Measurements from ENCODE around the gene LMF1.

LMF1 gene

DNA sequence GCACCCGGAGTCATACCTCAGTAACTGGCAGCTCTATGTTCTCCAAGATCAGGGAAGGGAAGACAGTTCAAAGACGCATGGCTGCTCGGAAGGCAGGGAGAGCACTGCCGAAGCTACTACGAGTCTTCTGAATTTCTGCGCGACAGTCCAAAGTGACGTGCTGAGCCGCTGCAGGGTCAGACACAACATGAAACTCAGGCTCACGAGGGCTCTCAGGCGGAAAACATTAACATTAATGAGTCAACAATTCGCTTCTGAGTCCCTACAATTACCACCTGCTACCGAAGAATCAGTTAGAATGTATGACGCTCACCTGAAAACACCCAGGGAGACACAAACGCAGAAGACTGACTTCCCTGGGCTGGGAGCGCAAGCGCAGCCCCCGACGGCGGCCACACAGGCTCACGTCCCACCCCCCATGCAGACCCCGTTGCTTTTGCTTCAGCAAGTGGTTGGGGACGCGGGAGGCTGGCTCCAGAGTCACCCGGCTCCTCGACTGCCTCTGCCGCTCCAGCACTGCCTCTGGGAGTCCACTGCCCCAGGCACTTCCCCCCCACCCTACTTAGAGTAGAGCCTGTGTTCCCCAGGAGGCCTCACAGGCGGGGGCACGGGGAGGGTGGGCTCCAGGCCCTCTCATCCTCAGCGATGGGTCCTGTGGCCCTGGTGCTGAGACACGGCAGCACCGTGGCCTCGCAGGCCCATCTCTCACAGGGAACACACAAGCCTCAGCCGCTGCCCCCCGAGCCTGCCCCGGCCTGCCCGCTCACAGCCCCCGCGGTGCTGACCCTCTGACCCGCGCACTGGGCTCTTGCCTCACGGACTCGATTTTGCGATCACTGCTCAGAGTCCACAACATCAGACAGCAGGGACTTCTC, 38.9 kb downstream of the LMF1 start:
- H3K4me3 ChIP-seq (ENCODE audit: insufficient read depth, low read depth, low read length, poor library complexity, severe bottlenecking) = no peak overlapping the region
- H3K27me3 ChIP-seq (replicated peaks; ENCODE audit: control insufficient read depth, insufficient read depth, low read length, poor library complexity, severe bottlenecking) = no peaks in the 10 kb centered on the region
- H3K27ac ChIP-seq (ENCODE audit: insufficient read depth, low read length, poor library complexity, severe bottlenecking) = no peak overlapping the region
- no peak for DNase-seq
- H3K36me3 ChIP-seq (ENCODE audit: control insufficient read depth, insufficient read depth, low read length) = peaks cover 29% of the 10 kb centered on the region
- no peaks in the 10 kb centered on the region for H3K9me3 ChIP-seq (ENCODE audit: control insufficient read depth, low read length)
- H3K4me1 ChIP-seq (ENCODE audit: control insufficient read depth, insufficient read depth, low read length, poor library complexity, severe bottlenecking) = no peaks in the 10 kb centered on the region

GRCh38 chr16:931171-931570, 39.6 kb downstream of the LMF1 start:
- Histone ChIP-seq H3K27me3 (replicated peaks; ENCODE audit: control insufficient read depth, insufficient read depth, low read length, poor library complexity, severe bottlenecking) (no peaks in the 10 kb centered on the region), H3K36me3 (ENCODE audit: control insufficient read depth, insufficient read depth, low read length) (peaks cover 29% of the 10 kb centered on the region), H3K4me1 (ENCODE audit: control insufficient read depth, insufficient read depth, low read length, poor library complexity, severe bottlenecking) (no peaks in the 10 kb centered on the region), H3K9me3 (ENCODE audit: control insufficient read depth, low read length) (no peaks in the 10 kb centered on the region), H3K27ac (ENCODE audit: insufficient read depth, low read length, poor library complexity, severe bottlenecking) (no peak overlapping the region), H3K4me3 (ENCODE audit: insufficient read depth, low read depth, low read length, poor library complexity, severe bottlenecking) (no peak overlapping the region)
- DNase-seq = no peak

DNA sequence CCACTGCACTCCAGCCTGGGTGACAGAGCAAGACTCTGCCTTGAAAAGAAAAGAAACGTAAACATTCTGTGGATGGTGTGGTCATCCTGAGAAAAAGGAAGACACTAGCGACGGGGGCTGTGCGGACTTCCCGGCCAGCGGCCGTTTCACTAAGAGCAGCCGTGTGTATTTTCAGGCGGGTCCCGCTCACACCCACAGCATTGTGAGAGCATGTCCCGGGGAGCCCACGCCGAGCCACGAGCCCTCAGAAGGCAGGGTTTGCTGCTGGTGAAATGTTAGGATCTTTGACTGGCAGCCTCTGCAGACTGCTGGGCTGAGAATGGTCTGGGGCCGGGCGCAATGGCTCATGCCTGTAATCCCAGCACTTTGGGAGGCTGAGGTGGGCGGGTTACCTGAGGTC, 40.3 kb downstream of the LMF1 start:
- Histone ChIP-seq H3K4me1 (ENCODE audit: control insufficient read depth, insufficient read depth, low read length, poor library complexity, severe bottlenecking) (no peaks in the 10 kb centered on the region), H3K9me3 (ENCODE audit: control insufficient read depth, low read length) (no peaks in the 10 kb centered on the region), H3K36me3 (ENCODE audit: control insufficient read depth, insufficient read depth, low read length) (peaks cover 29% of the 10 kb centered on the region), H3K27me3 (replicated peaks; ENCODE audit: control insufficient read depth, insufficient read depth, low read length, poor library complexity, severe bottlenecking) (no peaks in the 10 kb centered on the region), H3K4me3 (ENCODE audit: insufficient read depth, low read depth, low read length, poor library complexity, severe bottlenecking) (no peak overlapping the region), H3K27ac (ENCODE audit: insufficient read depth, low read length, poor library complexity, severe bottlenecking) (no peak overlapping the region)
- DNase-seq = no peak

DNA sequence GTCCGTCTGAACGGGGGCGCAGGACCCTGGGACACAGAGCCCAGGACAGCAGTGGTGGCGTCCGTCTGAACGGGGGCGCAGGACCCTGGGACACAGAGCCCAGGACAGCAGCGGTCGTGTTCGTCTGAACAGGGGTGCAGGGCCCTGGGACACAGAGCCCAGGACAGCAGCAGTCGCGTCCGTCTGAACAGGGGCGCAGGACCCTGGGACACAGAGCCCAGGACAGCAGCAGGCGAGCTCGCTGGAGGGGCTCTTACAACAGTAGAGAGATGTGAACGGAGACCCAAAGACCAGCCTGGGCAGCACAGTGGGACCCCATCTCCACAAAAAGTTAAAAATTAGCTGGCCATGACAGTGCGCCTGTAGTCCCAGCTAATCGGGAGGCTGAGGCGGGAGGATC, 40.7 kb downstream of the LMF1 start:
- Histone ChIP-seq H3K27me3 (replicated peaks; ENCODE audit: control insufficient read depth, insufficient read depth, low read length, poor library complexity, severe bottlenecking) (no peaks in the 10 kb centered on the region), H3K4me1 (ENCODE audit: control insufficient read depth, insufficient read depth, low read length, poor library complexity, severe bottlenecking) (no peaks in the 10 kb centered on the region), H3K27ac (ENCODE audit: insufficient read depth, low read length, poor library complexity, severe bottlenecking) (no peak overlapping the region), H3K36me3 (ENCODE audit: control insufficient read depth, insufficient read depth, low read length) (peaks cover 29% of the 10 kb centered on the region), H3K9me3 (ENCODE audit: control insufficient read depth, low read length) (no peaks in the 10 kb centered on the region), H3K4me3 (ENCODE audit: insufficient read depth, low read depth, low read length, poor library complexity, severe bottlenecking) (no peak overlapping the region)
- DNase-seq = no peak

DNA sequence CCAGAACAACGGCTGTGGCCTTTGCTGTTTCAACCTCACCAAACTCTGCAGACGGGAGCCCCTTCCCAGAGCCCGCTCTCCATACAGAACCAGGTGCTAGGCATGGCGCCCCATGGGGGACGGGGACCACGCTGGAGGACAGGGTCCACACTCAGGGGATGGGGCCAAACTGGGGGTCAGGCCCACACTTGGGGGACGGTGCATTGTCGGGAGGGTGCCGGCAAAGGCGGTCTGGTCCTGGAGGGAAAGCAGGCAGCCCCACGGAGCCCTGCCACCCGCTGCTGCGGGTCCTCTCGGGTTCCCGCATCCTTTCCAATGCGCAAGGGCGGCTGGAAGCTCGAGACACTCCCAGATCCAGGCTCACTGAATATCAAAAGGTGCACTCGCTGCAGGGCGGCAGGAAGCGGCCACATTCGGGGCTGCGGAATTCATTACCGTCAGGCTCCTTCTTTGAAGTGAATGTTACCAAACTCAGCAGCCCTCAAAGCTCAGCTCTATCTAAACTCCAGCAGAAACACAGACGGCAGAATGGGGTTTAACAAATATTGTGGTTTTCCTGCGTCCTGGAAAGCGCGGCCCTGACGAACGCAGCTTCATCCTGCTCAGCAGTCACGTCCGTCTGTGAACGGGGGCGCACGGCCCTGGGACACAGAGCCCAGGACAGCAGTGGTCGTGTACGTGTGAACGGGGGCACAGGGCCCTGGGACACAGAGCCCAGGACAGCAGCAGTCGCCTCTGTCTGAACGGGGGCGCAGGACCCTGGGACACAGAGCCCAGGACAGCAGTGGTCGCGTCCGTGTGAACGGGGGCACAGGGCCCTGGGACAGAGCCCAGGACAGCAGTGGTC, 41.3 kb downstream of the LMF1 start:
- Histone ChIP-seq H3K9me3 (ENCODE audit: control insufficient read depth, low read length) (no peaks in the 10 kb centered on the region), H3K27ac (ENCODE audit: insufficient read depth, low read length, poor library complexity, severe bottlenecking) (no peak overlapping the region), H3K27me3 (replicated peaks; ENCODE audit: control insufficient read depth, insufficient read depth, low read length, poor library complexity, severe bottlenecking) (no peaks in the 10 kb centered on the region), H3K4me3 (ENCODE audit: insufficient read depth, low read depth, low read length, poor library complexity, severe bottlenecking) (no peak overlapping the region), H3K36me3 (ENCODE audit: control insufficient read depth, insufficient read depth, low read length) (peaks cover 31% of the 10 kb centered on the region), H3K4me1 (ENCODE audit: control insufficient read depth, insufficient read depth, low read length, poor library complexity, severe bottlenecking) (no peaks in the 10 kb centered on the region)
- DNase-seq = no peak

DNA sequence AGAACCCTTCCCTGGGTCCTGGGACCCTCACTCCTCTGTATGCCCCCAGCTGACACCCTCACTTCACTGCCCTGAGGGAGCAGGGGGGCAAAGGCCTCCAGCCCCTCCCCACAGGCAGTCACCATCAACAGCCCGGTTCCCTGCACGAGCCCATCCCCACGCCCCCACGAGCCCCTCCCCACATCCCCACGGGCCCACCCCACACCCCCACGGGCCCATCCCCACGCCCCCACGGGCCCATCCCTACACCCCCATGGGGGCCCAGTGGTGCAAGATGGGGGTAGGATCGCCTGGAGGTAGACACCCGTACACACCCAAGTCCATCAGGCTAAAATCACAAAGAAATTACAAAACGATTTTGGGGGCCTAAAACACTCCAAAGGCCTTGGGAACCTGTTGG, 42.3 kb downstream of the LMF1 start:
- H3K4me3 ChIP-seq (ENCODE audit: insufficient read depth, low read depth, low read length, poor library complexity, severe bottlenecking) = no peak overlapping the region
- peaks cover 28% of the 10 kb centered on the region for H3K36me3 ChIP-seq (ENCODE audit: control insufficient read depth, insufficient read depth, low read length)
- no peaks in the 10 kb centered on the region for H3K27me3 ChIP-seq (replicated peaks; ENCODE audit: control insufficient read depth, insufficient read depth, low read length, poor library complexity, severe bottlenecking)
- no peak for DNase-seq
- H3K27ac ChIP-seq (ENCODE audit: insufficient read depth, low read length, poor library complexity, severe bottlenecking) = no peak overlapping the region
- H3K9me3 ChIP-seq (ENCODE audit: control insufficient read depth, low read length) = no peaks in the 10 kb centered on the region
- no peaks in the 10 kb centered on the region for H3K4me1 ChIP-seq (ENCODE audit: control insufficient read depth, insufficient read depth, low read length, poor library complexity, severe bottlenecking)

GRCh38 chr16:927931-928330, 42.9 kb downstream of the LMF1 start:
- Histone ChIP-seq H3K4me3 (ENCODE audit: insufficient read depth, low read depth, low read length, poor library complexity, severe bottlenecking) (no peak overlapping the region), H3K27me3 (replicated peaks; ENCODE audit: control insufficient read depth, insufficient read depth, low read length, poor library complexity, severe bottlenecking) (no peaks in the 10 kb centered on the region), H3K9me3 (ENCODE audit: control insufficient read depth, low read length) (no peaks in the 10 kb centered on the region), H3K4me1 (ENCODE audit: control insufficient read depth, insufficient read depth, low read length, poor library complexity, severe bottlenecking) (no peaks in the 10 kb centered on the region), H3K36me3 (ENCODE audit: control insufficient read depth, insufficient read depth, low read length) (peaks cover 27% of the 10 kb centered on the region), H3K27ac (ENCODE audit: insufficient read depth, low read length, poor library complexity, severe bottlenecking) (no peak overlapping the region)
- DNase-seq = no peak

GRCh38 chr16:927406-927805, 43.4 kb downstream of the LMF1 start:
- DNase-seq = no peak
- Histone ChIP-seq H3K4me1 (ENCODE audit: control insufficient read depth, insufficient read depth, low read length, poor library complexity, severe bottlenecking) (no peaks in the 10 kb centered on the region), H3K4me3 (ENCODE audit: insufficient read depth, low read depth, low read length, poor library complexity, severe bottlenecking) (no peak overlapping the region), H3K27ac (ENCODE audit: insufficient read depth, low read length, poor library complexity, severe bottlenecking) (no peak overlapping the region), H3K36me3 (ENCODE audit: control insufficient read depth, insufficient read depth, low read length) (peaks cover 23% of the 10 kb centered on the region), H3K27me3 (replicated peaks; ENCODE audit: control insufficient read depth, insufficient read depth, low read length, poor library complexity, severe bottlenecking) (no peaks in the 10 kb centered on the region), H3K9me3 (ENCODE audit: control insufficient read depth, low read length) (no peaks in the 10 kb centered on the region)

DNA sequence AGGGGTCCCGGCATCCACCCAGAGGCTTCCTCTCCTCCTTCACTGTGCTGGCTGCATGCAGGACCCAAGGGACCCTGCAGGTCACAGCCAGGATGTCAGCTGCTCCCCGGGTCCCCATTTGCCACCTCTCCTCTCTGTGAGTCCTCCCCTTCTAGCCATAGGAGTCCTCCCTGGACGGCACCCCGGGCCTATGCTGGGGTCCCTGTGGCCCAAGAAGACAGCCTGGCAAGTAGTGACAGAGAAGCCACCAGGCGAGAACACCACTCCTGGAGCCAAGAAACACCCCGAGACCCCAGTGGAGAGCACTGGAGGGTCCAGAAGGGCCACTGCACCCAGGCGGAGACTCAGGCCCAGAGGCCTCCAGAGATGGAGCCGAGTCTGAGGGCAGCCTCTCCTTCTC, 44.1 kb downstream of the LMF1 start:
- Histone ChIP-seq H3K4me1 (ENCODE audit: control insufficient read depth, insufficient read depth, low read length, poor library complexity, severe bottlenecking) (no peaks in the 10 kb centered on the region), H3K27ac (ENCODE audit: insufficient read depth, low read length, poor library complexity, severe bottlenecking) (no peak overlapping the region), H3K9me3 (ENCODE audit: control insufficient read depth, low read length) (no peaks in the 10 kb centered on the region), H3K27me3 (replicated peaks; ENCODE audit: control insufficient read depth, insufficient read depth, low read length, poor library complexity, severe bottlenecking) (no peaks in the 10 kb centered on the region), H3K36me3 (ENCODE audit: control insufficient read depth, insufficient read depth, low read length) (peaks cover 21% of the 10 kb centered on the region), H3K4me3 (ENCODE audit: insufficient read depth, low read depth, low read length, poor library complexity, severe bottlenecking) (no peak overlapping the region)
- DNase-seq = no peak

GRCh38 chr16:924806-925205, 46.0 kb downstream of the LMF1 start:
- Histone ChIP-seq H3K27me3 (replicated peaks; ENCODE audit: control insufficient read depth, insufficient read depth, low read length, poor library complexity, severe bottlenecking) (no peaks in the 10 kb centered on the region), H3K36me3 (ENCODE audit: control insufficient read depth, insufficient read depth, low read length) (peaks cover 14% of the 10 kb centered on the region), H3K4me3 (ENCODE audit: insufficient read depth, low read depth, low read length, poor library complexity, severe bottlenecking) (no peak overlapping the region), H3K9me3 (ENCODE audit: control insufficient read depth, low read length) (no peaks in the 10 kb centered on the region), H3K27ac (ENCODE audit: insufficient read depth, low read length, poor library complexity, severe bottlenecking) (no peak overlapping the region), H3K4me1 (ENCODE audit: control insufficient read depth, insufficient read depth, low read length, poor library complexity, severe bottlenecking) (no peaks in the 10 kb centered on the region)
- DNase-seq = no peak
